GM10248 (cell line): ENCODE results near the gene COL3A1.

Experiments used
- CTCF ChIA-PET: fragments of 300-600 bp; sonication (Branson Sonifier 250); formaldehyde crosslinking; extraction: SDS; loops from one replicate; lab custom pipeline; 2021; ENCODE audit warnings: antibody characterized with exemption; lab: Yijun Ruan, JAX
- POLR2A ChIA-PET: fragments of 350-650 bp; sonication (Branson Sonifier 250); formaldehyde crosslinking; extraction: SDS; loops from one replicate; lab custom pipeline; 2020; ENCODE audit warnings: antibody characterized with exemption; lab: Yijun Ruan, JAX
- DNase-seq: peaks from one replicate; pipeline ENCODE4 v3.0.0; 2012; ENCODE audit errors: extremely low spot score
- CTCF ChIP-seq: IDR thresholded peaks from 2 replicates; pipeline ENCODE4 v1.5.1; 2012; ENCODE audit warnings: mild to moderate bottlenecking, low read depth; ENCODE audit errors: extremely low read depth, missing control alignments, control extremely low read depth

Gene COL3A1

GRCh38 chr2:188978291-188979081, 4.3 kb downstream of the COL3A1 start:
- peak; percentile 29 for DNase-seq
- peak; percentile 28 for TF ChIP-seq CTCF
- ChIA-PET CTCF (interaction anchor here (0.8 to 1.7 kb wide), 12 partner anchors 8 to 453 kb away, joined by 3 to 9 read pairs (median 3); no protein-coding TSS in a partner anchor), POLR2A (no interaction called here)

GRCh38 chr2:188979187-188980114, 5.3 kb downstream of the COL3A1 start:
- ChIA-PET POLR2A (no interaction called here), CTCF (interaction anchor here (0.8 to 1.7 kb wide), 7 partner anchors 9 to 151 kb away, joined by 3 to 9 read pairs (median 3); no protein-coding TSS in a partner anchor)
- no peak for TF ChIP-seq CTCF
- no peak for DNase-seq

DNA sequence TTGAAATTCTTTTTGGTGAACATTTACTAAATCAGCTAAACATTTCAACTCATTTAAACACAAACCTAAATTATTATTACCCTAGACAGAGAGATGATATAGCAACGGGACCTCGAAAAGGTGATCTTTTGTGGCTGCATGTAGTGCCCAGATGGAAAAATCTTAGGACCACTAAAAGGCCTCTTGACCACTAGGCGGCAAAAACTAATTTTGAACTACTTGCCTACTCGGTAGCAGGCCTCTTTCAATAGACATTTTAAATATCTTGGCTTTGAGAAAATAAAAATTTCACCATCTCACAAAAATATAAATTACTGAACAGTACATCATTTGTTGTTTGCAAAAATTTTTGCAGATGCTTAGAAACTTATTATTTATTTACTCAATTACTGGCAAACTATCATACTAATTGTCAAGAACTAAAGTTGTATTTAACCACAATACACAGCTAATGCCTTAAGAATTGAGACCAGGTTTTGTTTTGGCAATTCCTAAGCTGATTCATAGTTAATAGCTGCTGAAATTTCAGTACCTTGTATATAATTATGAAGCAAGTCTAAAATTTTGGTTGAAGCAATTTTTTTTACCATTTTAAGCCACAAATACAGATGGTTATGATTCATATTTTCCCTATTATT, 9.4 kb downstream of the COL3A1 start:
- CTCF ChIA-PET = interaction anchor here (1.0 to 2.6 kb wide), 10 partner anchors 8 to 1484 kb away, joined by 3 to 11 read pairs (median 4); partner anchors contain the start of gene COL3A1
- no peak for DNase-seq
- no peak for TF ChIP-seq CTCF
- POLR2A ChIA-PET = no interaction called here

- no peak for DNase-seq
- TF ChIP-seq CTCF = peak; percentile 34
- ChIA-PET POLR2A (no interaction called here), CTCF (interaction anchor here (1.0 to 2.6 kb wide), 9 partner anchors 9 to 1484 kb away, joined by 3 to 11 read pairs (median 3); partner anchors contain the start of gene COL3A1)
Measured at GRCh38 chr2:188984065-188984491, 9.9 kb downstream of the COL3A1 start.

DNA sequence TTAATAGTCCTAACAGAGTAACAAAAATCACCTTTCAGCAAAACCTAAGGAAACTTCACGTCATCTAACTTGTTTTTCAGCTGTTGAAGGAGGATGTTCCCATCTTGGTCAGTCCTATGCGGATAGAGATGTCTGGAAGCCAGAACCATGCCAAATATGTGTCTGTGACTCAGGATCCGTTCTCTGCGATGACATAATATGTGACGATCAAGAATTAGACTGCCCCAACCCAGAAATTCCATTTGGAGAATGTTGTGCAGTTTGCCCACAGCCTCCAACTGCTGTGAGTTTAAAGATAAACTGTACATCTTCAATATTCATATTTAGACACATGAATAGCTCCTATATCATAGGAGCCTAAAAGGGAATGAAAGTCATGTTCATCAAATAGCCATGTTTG, 10.5 kb downstream of the COL3A1 start:
- TF ChIP-seq CTCF = no peak
- ChIA-PET CTCF (interaction anchor here (1.2 to 2.6 kb wide), 6 partner anchors 9 to 1404 kb away, joined by 3 to 11 read pairs (median 4); no protein-coding TSS in a partner anchor), POLR2A (no interaction called here)
- no peak for DNase-seq
